ENCODE data around the gene FBXW5.

The FBXW5 gene

GRCh38 chr9:136977649-136978072 lies 33.1 kb upstream of the FBXW5 start:
- no peak for DNase-seq

GRCh38 chr9:136977223-136977622 lies 32.7 kb upstream of the FBXW5 start, which contains the start of gene PTGDS:
PTGDS (plus strand) TSS chr9:136977504; CDS start chr9:136977579, 75 bp downstream.
- DNase-seq, result no peak

- peak; percentile 37 for DNase-seq
These were observed 31.1 kb upstream of the FBXW5 start for GRCh38 chr9:136975644-136976043.

- peak; percentile 45 for DNase-seq
These were observed 30.4 kb upstream of the FBXW5 start for GRCh38 chr9:136974817-136975535.

GRCh38 chr9:136973618-136974617 lies 29.4 kb upstream of the FBXW5 start:
- DNase-seq, result no peak

GRCh38 chr9:136972743-136973142 lies 28.2 kb upstream of the FBXW5 start:
- no peak for DNase-seq

GRCh38 chr9:136972335-136972734 lies 27.8 kb upstream of the FBXW5 start:
- DNase-seq, result no peak

- DNase-seq, result no peak
These were observed 27.2 kb upstream of the FBXW5 start for GRCh38 chr9:136971746-136972145.

- DNase-seq, result no peak
These were observed 25.8 kb upstream of the FBXW5 start for GRCh38 chr9:136970361-136970760.

- DNase-seq, result no peak
These were observed 25.2 kb upstream of the FBXW5 start for GRCh38 chr9:136969774-136970173.

GRCh38 chr9:136969150-136969549 lies 24.6 kb upstream of the FBXW5 start:
- no peak for DNase-seq

GRCh38 chr9:136968333-136969127 lies 24.0 kb upstream of the FBXW5 start:
- DNase-seq, result no peak

- peak; percentile 37 for DNase-seq
These were observed 21.4 kb upstream of the FBXW5 start for GRCh38 chr9:136965771-136966484.

GRCh38 chr9:136964833-136965422 lies 20.4 kb upstream of the FBXW5 start:
- DNase-seq, result no peak

GRCh38 chr9:136964171-136964689 lies 19.7 kb upstream of the FBXW5 start:
- DNase-seq, result no peak

- DNase-seq, result no peak
These were observed 19.2 kb upstream of the FBXW5 start for GRCh38 chr9:136963751-136964150.

- no peak for DNase-seq
These were observed 18.8 kb upstream of the FBXW5 start for GRCh38 chr9:136963341-136963740.

GRCh38 chr9:136962701-136963248 lies 18.2 kb upstream of the FBXW5 start:
- no peak for DNase-seq

- no peak for DNase-seq
These were observed 17.6 kb upstream of the FBXW5 start for GRCh38 chr9:136962163-136962562.

- no peak for DNase-seq
These were observed 16.9 kb upstream of the FBXW5 start for GRCh38 chr9:136961279-136962065.
